GM12878 (cell line): Measurements from ENCODE around the gene SEBOX. TPM values are rescaled to one million over a fixed set of nuclear protein-coding genes. Genes with fewer than 3 reads are reported as not detected.

Experiments
- ATAC-seq: fragments of 200-7000 bp; cut with Tn5 transposase; 3 replicates; pipeline ENCODE4 v1.9.1; 2020; ENCODE audit warnings: mild to moderate bottlenecking, moderate library complexity
- BruUV-seq: library from RNA; stranded (reverse); fragments of 400-500 nt; replicated peaks from 2 replicates; lab custom pipeline; 2021; lab: Mats Ljungman, UMichigan
- CTCF ChIA-PET: fragments of 300-600 bp; sonication (Branson Sonifier 250); formaldehyde crosslinking; extraction: SDS; loops from one replicate; lab custom pipeline; 2021; ENCODE audit warnings: inconsistent platforms; lab: Yijun Ruan, JAX
- POLR2A ChIA-PET: fragments of 350-600 bp; formaldehyde crosslinking; extraction: SDS; loops from one replicate; lab custom pipeline; 2021; ENCODE audit warnings: inconsistent platforms; lab: Charles Lee
- RAD21 ChIA-PET: fragments of 300-600 bp; sonication (Branson Sonifier 250); formaldehyde crosslinking; loops from one replicate; lab custom pipeline; 2023; ENCODE audit warnings: antibody characterized with exemption; ENCODE audit not compliant: unreplicated experiment; lab: Charles Lee
- SMC1A ChIA-PET: fragments of 300-600 bp; sonication (Branson Sonifier 250); formaldehyde crosslinking; loops from one replicate; lab custom pipeline; 2023; ENCODE audit not compliant: unreplicated experiment, uncharacterized antibody; lab: Charles Lee
- DNase-seq: peaks from one replicate; pipeline ENCODE4 v3.0.0-alpha.2; 2011; ENCODE audit warnings: low read depth, low spot score
- FAIRE-seq: peaks from 3 replicates; lab custom pipeline; 2011; peaks lifted over from hg19 to GRCh38; lab: Jason Lieb, UNC
- H2AFZ ChIP-seq: 2 replicates; pipeline ENCODE4 v1.6.0; 2011; ENCODE audit warnings: low read depth, low read length, control low read depth; ENCODE audit not compliant: control insufficient read depth
- H3K27ac ChIP-seq: 2 replicates; pipeline ENCODE4 v1.5.1; 2011; ENCODE audit warnings: control low read depth; ENCODE audit not compliant: control insufficient read depth, insufficient read depth
- H3K27me3 ChIP-seq, 2 experiments: replicated peaks in 1 of 2; 2 replicates each; pipeline versions ENCODE4 v1.6.0 to v1.6.1; 2011; ENCODE audit warnings: low read length in 1 of 2; ENCODE audit not compliant: control insufficient read depth in 2 of 2, insufficient read depth in 2 of 2
- H3K36me3 ChIP-seq, 2 experiments: 2 replicates each; pipeline ENCODE4 v1.5.1; 2011; ENCODE audit warnings: low read length in 1 of 2; ENCODE audit not compliant: control insufficient read depth in 2 of 2, insufficient read depth in 2 of 2
- H3K4me1 ChIP-seq: 2 replicates; pipeline ENCODE4 v1.6.1; 2011; ENCODE audit warnings: mild to moderate bottlenecking, low read length, moderate library complexity, mixed read lengths; ENCODE audit not compliant: control insufficient read depth, insufficient read depth
- H3K4me2 ChIP-seq: 2 replicates; pipeline ENCODE4 v1.6.0; 2011; ENCODE audit warnings: control low read depth; ENCODE audit not compliant: control insufficient read depth, insufficient read depth
- H3K4me3 ChIP-seq: fragments of 200-600 bp; sonication (generic); 2 replicates; pipeline ENCODE4 v1.5.1; 2016
- H3K79me2 ChIP-seq: 2 replicates; pipeline ENCODE4 v1.6.0; 2011; ENCODE audit warnings: low read length; ENCODE audit not compliant: control insufficient read depth, insufficient read depth
- H3K9ac ChIP-seq: 2 replicates; pipeline ENCODE4 v1.8.0; 2011; ENCODE audit warnings: low read length, control low read depth, mixed read lengths; ENCODE audit not compliant: control insufficient read depth, insufficient read depth
- H3K9me3 ChIP-seq: replicated peaks from 3 replicates; pipeline ENCODE4 v1.5.1; 2011; ENCODE audit warnings: mild to moderate bottlenecking, low read length; ENCODE audit not compliant: control insufficient read depth, insufficient read depth
- H4K20me1 ChIP-seq: 2 replicates; pipeline ENCODE4 v1.6.0; 2011; ENCODE audit not compliant: control insufficient read depth, insufficient read depth
- BCL11A ChIP-seq: IDR thresholded peaks from 2 replicates; pipeline ENCODE4 v1.6.1; 2011; ENCODE audit warnings: low read depth, low read length
- CHD1 ChIP-seq: IDR thresholded peaks from 2 replicates; pipeline ENCODE4 v1.6.1; 2012; ENCODE audit warnings: low read depth, low read length, improper control_type of control experiment
- CREM ChIP-seq: IDR thresholded peaks from 2 replicates; pipeline ENCODE4 v1.6.1; 2014; ENCODE audit warnings: antibody characterized with exemption, low read depth
- EZH2 ChIP-seq: IDR thresholded peaks from 2 replicates; pipeline ENCODE4 v1.6.1; 2012; ENCODE audit warnings: low read depth, mild to moderate bottlenecking, control low read depth, inconsistent platforms, low read length, borderline replicate concordance; ENCODE audit not compliant: control insufficient read depth
- FOS ChIP-seq: IDR thresholded peaks from 3 replicates; pipeline ENCODE4 v1.6.1; 2011; ENCODE audit warnings: borderline replicate concordance; ENCODE audit not compliant: insufficient read length; ENCODE audit errors: extremely low read depth
- JUNB ChIP-seq: IDR thresholded peaks from 2 replicates; pipeline ENCODE4 v1.6.1; 2016; ENCODE audit warnings: antibody characterized with exemption, mild to moderate bottlenecking
- MTA3 ChIP-seq: IDR thresholded peaks from 2 replicates; pipeline ENCODE4 v1.6.1; 2012; ENCODE audit warnings: low read length, inconsistent platforms, borderline replicate concordance
- MXI1 ChIP-seq: fragments of 150-350 bp; IDR thresholded peaks from 2 replicates; pipeline ENCODE4 v1.6.1; 2011; ENCODE audit warnings: low read depth, mild to moderate bottlenecking, inconsistent platforms, low read length, improper control_type of control experiment
- RELA ChIP-seq: fragments of 450-650 bp; IDR thresholded peaks from 2 replicates; pipeline ENCODE4 v1.8.0; 2014; ENCODE audit warnings: borderline replicate concordance; ENCODE audit not compliant: partially characterized antibody
- SMAD1 ChIP-seq: fragments of 450-650 bp; IDR thresholded peaks from 2 replicates; pipeline ENCODE4 v1.6.1; 2018; ENCODE audit warnings: mild to moderate bottlenecking, low read depth; ENCODE audit not compliant: partially characterized antibody
- STAT1 ChIP-seq: fragments of 450-650 bp; conservative IDR thresholded peaks from 2 replicates; pipeline ENCODE4 v1.6.1; 2014; ENCODE audit warnings: antibody characterized with exemption, mild to moderate bottlenecking
- ZNF217 ChIP-seq: fragments of 450-650 bp; IDR thresholded peaks from 2 replicates; pipeline ENCODE4 v1.6.1; 2017; ENCODE audit warnings: antibody characterized with exemption, mild to moderate bottlenecking
- ZSCAN29 ChIP-seq: fragments of 450-650 bp; IDR thresholded peaks from 2 replicates; pipeline ENCODE4 v1.6.1; 2017; ENCODE audit warnings: mild to moderate bottlenecking, moderate library complexity
- WGBS: methylation state at CpG from one replicate; pipeline ENCODE4 v1.1.6; 2016; ENCODE audit warnings: low lambda C conversion rate; ENCODE audit not compliant: insufficient replicate concordance, insufficient coverage; ENCODE audit errors: missing lambda C conversion rate; 5-methylcytosine and 5-hydroxymethylcytosine counted together
- in situ Hi-C: fragments of 300-500 bp; cut with MboI; formaldehyde crosslinking; loops from 9 replicates; pipeline ENCODE4 v1.14.3; 2018; ENCODE audit warnings: mixed read lengths
- intact Hi-C: fragments of 100-400 bp; cut with micrococcal nuclease; formaldehyde crosslinking; loops from one replicate; pipeline ENCODE4 v1.14.2; 2022; ENCODE audit not compliant: unreplicated experiment
- polyA plus RNA-seq, 11 experiments: library from polyadenylated mRNA; depleted of rRNA in 4 of 11; unstranded in 6 of 11; stranded (reverse) in 5 of 11; fragments of >200 nt; fragmentation: Nextera tagmentation in 4 of 11; fragmentation: Illumina TruSeq in 1 of 11; extraction: Ambion mirVana in 4 of 11; extraction: Trizol in 1 of 11; gene quantifications; 1 replicate in 1 of 11; 2 replicates in 10 of 11; pipeline versions ENCODE4 v1.2.1 to v1.2.3, GENCODE V29; 2011 to 2016; ENCODE audit warnings: inconsistent platforms in 2 of 11, missing spikeins in 2 of 11, low read depth in 1 of 11
- total RNA-seq, 4 experiments: library from RNA; depleted of rRNA in 3 of 4; stranded (reverse); fragments of >200 nt in 3 of 4; fragmentation: Illumina TruSeq in 1 of 4; extraction: Trizol in 1 of 4; gene quantifications; 2 replicates each; pipeline versions ENCODE4 v1.2.1 to v1.2.3, GENCODE V29; 2013 to 2021
- TF ChIP-seq, protein P1 (sequence below): IDR thresholded peaks from 2 replicates; pipeline ENCODE4 v1.6.1; 2011; ENCODE audit warnings: borderline replicate concordance, low read depth, mild to moderate bottlenecking, moderate library complexity, low read length; ENCODE audit not compliant: insufficient read depth, poor library complexity, severe bottlenecking
- TF ChIP-seq, protein P2 (sequence below): fragments of 450-650 bp; IDR thresholded peaks from 2 replicates; pipeline ENCODE4 v1.6.1; 2017; ENCODE audit warnings: mild to moderate bottlenecking, low read depth, inconsistent platforms; ENCODE audit not compliant: poor library complexity, severe bottlenecking

SEBOX gene
- total and polyA plus RNA-seq, 10 of the 15 experiments (the other 5 are each of a cell fraction or from before 2014, with no cell fraction given): not detected

DNA sequence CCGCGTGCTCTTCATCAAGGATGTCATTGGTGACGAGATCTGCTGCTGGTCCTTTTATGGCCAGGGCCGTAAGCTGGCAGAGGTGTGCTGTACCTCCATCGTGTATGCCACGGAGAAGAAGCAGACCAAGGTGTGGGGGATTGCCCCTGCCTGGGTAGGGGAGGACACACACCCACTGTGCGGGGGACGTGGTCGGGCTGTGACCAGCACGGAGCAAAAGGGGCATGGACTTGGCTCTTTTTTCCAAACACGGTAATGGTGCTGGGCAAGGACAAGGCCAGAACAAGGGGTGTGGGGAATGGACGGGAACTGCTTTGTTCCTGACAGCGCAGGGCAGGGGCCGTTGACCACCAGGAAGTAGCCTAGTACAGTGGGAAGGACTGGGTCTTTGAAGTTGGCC, 22.7 kb downstream of the SEBOX start:
- no peaks in the 10 kb centered on the region for H3K79me2 ChIP-seq

More for the DNA sequence above, 22.7 kb downstream of the SEBOX start:
- no peaks in the 10 kb centered on the region for H3K9me3 ChIP-seq
- H3K4me1 ChIP-seq: no peaks in the 10 kb centered on the region
- no peak overlapping the region for H3K4me3 ChIP-seq
- TF ChIP-seq, protein P1, sequence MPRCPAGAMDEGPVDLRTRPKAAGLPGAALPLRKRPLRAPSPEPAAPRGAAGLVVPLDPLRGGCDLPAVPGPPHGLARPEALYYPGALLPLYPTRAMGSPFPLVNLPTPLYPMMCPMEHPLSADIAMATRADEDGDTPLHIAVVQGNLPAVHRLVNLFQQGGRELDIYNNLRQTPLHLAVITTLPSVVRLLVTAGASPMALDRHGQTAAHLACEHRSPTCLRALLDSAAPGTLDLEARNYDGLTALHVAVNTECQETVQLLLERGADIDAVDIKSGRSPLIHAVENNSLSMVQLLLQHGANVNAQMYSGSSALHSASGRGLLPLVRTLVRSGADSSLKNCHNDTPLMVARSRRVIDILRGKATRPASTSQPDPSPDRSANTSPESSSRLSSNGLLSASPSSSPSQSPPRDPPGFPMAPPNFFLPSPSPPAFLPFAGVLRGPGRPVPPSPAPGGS: no peak
- TF ChIP-seq BCL11A (no peak), SMAD1 (no peak), CREM (no peak), CHD1 (no peak), MXI1 (no peak), JUNB (no peak), FOS (no peak), EZH2 (no peak), MTA3 (no peak), RELA (no peak), ZSCAN29 (no peak), ZNF217 (no peak), STAT1 (no peak)
- TF ChIP-seq, protein P2, sequence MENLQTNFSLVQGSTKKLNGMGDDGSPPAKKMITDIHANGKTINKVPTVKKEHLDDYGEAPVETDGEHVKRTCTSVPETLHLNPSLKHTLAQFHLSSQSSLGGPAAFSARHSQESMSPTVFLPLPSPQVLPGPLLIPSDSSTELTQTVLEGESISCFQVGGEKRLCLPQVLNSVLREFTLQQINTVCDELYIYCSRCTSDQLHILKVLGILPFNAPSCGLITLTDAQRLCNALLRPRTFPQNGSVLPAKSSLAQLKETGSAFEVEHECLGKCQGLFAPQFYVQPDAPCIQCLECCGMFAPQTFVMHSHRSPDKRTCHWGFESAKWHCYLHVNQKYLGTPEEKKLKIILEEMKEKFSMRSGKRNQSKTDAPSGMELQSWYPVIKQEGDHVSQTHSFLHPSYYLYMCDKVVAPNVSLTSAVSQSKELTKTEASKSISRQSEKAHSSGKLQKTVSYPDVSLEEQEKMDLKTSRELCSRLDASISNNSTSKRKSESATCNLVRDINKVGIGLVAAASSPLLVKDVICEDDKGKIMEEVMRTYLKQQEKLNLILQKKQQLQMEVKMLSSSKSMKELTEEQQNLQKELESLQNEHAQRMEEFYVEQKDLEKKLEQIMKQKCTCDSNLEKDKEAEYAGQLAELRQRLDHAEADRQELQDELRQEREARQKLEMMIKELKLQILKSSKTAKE: no peak
- H3K27ac ChIP-seq: no peak overlapping the region
- no peaks in the 10 kb centered on the region for H4K20me1 ChIP-seq
- ATAC-seq (no peak), FAIRE-seq (no peak), DNase-seq (no peak)
- no peak overlapping the region for H3K9ac ChIP-seq
- H3K27me3 ChIP-seq: no peaks in the 10 kb centered on the region
- no peak overlapping the region for H3K4me2 ChIP-seq
- peaks cover 14 to 20% of the 10 kb centered on the region in 2 experiments for H3K36me3 ChIP-seq
- ChIA-PET RAD21 (no interaction called here), POLR2A (no interaction called here), SMC1A (no interaction called here), CTCF (no interaction called here)
- intact Hi-C loops: no loop called here
- in situ Hi-C loops: loop anchor here (5.0 kb wide), 1 partner anchor 50 kb away; no protein-coding TSS in a partner anchor
- no peak overlapping the region for H2AFZ ChIP-seq
- WGBS: 89% methylated on average over 14 of the region's 14 CpGs
- no TSS peak for BruUV-seq
